ENCODE data around the gene FBXO11. TPM values are rescaled to one million over a fixed set of nuclear protein-coding genes. Genes with fewer than 3 reads are reported as not detected.
A peak's percentile ranks its signal among the peaks of the same experiment; 100 is the strongest.

The FBXO11 gene
- total RNA-seq, 1 experiment from 2014 or later: 104 TPM

GRCh38 chr2:47893771-47894170 lies 12.5 kb downstream of the FBXO11 start:
- H3K4me3 ChIP-seq (ENCODE audit: low read length): peak overlapping the region; percentile 17; the same call in 1 of the 2 replicates
- peak overlapping the region; percentile 95 for H3K27ac ChIP-seq (ENCODE audit: low read length)
- H3K9me3 ChIP-seq (ENCODE audit: low read length): no peaks in the 10 kb centered on the region
- H3K9ac ChIP-seq (ENCODE audit: low read length): peak overlapping the region; percentile 23
- no peak for DNase-seq
- peaks cover 23% of the 10 kb centered on the region for H4K20me1 ChIP-seq (ENCODE audit: insufficient read depth, low read depth, low read length)
- H3K36me3 ChIP-seq (ENCODE audit: insufficient read depth, low read length): peaks cover 18% of the 10 kb centered on the region; the same call in 1 of the 2 replicates
- peak overlapping the region; percentile 75 for H3K4me2 ChIP-seq (ENCODE audit: low read depth, low read length, poor library complexity, severe bottlenecking)
- H2AFZ ChIP-seq (ENCODE audit: low read length): no peak overlapping the region
- H3K27me3 ChIP-seq (ENCODE audit: low read length): no peaks in the 10 kb centered on the region
- H3K4me1 ChIP-seq (ENCODE audit: low read length): peaks cover 95% of the 10 kb centered on the region
- H3K79me2 ChIP-seq (ENCODE audit: low read length): peaks cover 100% of the 10 kb centered on the region
- H3K9me2 ChIP-seq (replicated peaks; ENCODE audit: insufficient read depth, low read length): no peaks in the 10 kb centered on the region

DNA sequence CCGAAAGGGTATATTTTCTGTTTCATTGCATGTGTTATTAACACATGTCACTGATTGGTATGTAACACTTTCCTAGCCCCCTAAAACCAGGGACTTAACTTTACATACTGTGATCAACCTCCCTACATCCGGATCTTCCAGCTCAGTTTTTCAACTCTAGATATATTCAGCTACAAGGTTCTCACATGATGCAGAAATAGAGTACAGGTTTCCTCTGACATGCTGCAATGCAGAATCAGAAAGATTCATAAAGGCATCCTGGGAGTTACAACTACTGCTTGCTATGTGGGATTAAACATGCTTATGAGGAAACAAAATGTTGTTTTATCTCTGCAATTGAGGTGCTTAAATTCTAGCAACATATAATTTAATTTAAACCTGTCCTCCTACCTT lies 14.0 kb downstream of the FBXO11 start:
- Histone ChIP-seq H4K20me1 (ENCODE audit: insufficient read depth, low read depth, low read length) (peaks cover 23% of the 10 kb centered on the region), H3K79me2 (ENCODE audit: low read length) (peaks cover 100% of the 10 kb centered on the region), H3K36me3 (ENCODE audit: insufficient read depth, low read length) (peaks cover 21% of the 10 kb centered on the region; the same call in 1 of the 2 replicates), H3K9me3 (ENCODE audit: low read length) (no peaks in the 10 kb centered on the region), H3K4me3 (ENCODE audit: low read length) (peak overlapping the region; percentile 30), H3K4me1 (ENCODE audit: low read length) (peaks cover 82% of the 10 kb centered on the region), H3K27me3 (ENCODE audit: low read length) (no peaks in the 10 kb centered on the region), H3K27ac (ENCODE audit: low read length) (peak overlapping the region; percentile 95), H3K9me2 (replicated peaks; ENCODE audit: insufficient read depth, low read length) (no peaks in the 10 kb centered on the region), H3K4me2 (ENCODE audit: low read depth, low read length, poor library complexity, severe bottlenecking) (peak overlapping the region; percentile 75), H2AFZ (ENCODE audit: low read length) (no peak overlapping the region), H3K9ac (ENCODE audit: low read length) (peak overlapping the region; percentile 43)
- DNase-seq: no peak

DNA sequence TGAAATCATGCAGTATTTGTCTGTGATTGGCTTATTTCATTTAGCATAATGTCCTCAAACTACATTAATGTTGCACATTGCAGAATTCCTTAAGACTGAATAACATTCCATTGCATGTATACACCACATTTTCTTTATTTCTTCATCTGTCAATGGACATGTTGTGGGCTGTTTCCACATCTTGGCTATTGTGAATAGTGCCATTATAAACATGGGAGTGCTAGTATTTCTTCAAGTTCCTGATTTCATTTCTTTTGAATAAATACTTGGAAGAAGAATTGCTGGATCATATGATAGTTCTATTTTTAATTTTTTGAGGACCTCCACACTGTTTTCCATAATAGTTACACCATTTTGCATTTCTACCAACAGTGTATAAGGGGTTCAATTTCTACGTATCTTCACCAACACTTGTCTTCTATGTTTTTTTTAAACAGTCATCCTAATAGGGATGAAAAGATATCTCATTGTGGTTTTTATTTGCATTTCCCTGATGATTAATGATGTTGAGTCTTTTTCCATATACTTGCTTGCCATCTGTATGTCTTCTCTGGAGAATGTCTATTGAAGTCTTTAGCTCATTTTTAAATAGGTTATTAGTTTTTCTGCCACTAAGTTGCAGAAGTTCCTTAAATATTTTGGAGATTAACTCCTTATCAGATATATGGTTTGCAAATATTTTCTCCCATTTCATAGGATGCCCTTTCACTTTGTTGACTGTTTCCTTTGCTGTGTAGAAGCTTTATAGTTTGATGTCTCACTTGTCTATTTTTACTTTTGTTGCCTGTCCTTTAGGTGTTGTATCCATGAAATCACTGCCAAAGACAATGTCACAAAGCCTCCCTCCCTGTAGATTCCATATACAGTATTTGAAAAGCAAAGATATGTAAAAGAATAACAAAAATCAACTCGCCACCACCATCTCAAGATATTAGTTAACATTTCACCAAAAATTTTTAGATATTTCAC lies 14.6 kb downstream of the FBXO11 start:
- Histone ChIP-seq H3K4me3 (ENCODE audit: low read length) (peak overlapping the region; percentile 30), H3K27ac (ENCODE audit: low read length) (peak overlapping the region; percentile 95), H3K9me2 (replicated peaks; ENCODE audit: insufficient read depth, low read length) (no peaks in the 10 kb centered on the region), H3K9ac (ENCODE audit: low read length) (peak overlapping the region; percentile 43; the same call in 1 of the 2 replicates), H4K20me1 (ENCODE audit: insufficient read depth, low read depth, low read length) (peaks cover 23% of the 10 kb centered on the region), H2AFZ (ENCODE audit: low read length) (no peak overlapping the region), H3K9me3 (ENCODE audit: low read length) (no peaks in the 10 kb centered on the region), H3K4me2 (ENCODE audit: low read depth, low read length, poor library complexity, severe bottlenecking) (peak overlapping the region; percentile 75), H3K79me2 (ENCODE audit: low read length) (peaks cover 100% of the 10 kb centered on the region), H3K4me1 (ENCODE audit: low read length) (peaks cover 75% of the 10 kb centered on the region), H3K27me3 (ENCODE audit: low read length) (no peaks in the 10 kb centered on the region), H3K36me3 (ENCODE audit: insufficient read depth, low read length) (peaks cover 21% of the 10 kb centered on the region; the same call in 1 of the 2 replicates)
- no peak for DNase-seq

DNA sequence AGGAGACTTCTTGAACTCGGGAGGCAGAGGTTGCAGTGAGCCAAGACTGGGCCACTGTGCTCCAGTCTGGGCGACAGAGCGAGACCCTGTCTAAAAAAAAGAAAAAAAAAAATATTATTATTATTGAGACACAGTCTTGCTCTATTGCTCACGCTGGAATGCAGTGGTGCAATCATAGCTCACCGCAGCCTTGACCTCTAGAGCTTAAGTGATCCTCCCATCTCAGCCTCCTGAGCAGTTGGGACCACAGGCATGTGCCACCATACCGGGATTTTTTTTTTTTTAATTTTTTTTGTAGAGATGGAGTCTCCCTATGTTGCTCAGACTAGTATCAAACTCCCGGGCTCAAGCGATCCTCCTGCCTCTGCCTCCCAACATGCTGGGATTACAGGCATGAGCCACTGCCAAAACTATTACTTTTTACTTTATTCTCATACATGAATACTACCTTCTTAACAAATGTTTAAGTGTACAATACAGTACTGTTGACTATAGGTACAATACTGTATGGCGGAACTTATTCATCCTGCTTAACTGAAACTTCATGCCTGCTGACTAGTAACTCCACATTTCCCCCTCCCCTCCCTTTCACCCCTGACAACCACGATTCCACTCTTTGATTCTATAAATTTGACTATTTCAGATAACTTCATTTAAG lies 15.5 kb downstream of the FBXO11 start:
- no peaks in the 10 kb centered on the region for H3K9me3 ChIP-seq (ENCODE audit: low read length)
- no peak overlapping the region for H3K9ac ChIP-seq (ENCODE audit: low read length)
- no peak overlapping the region for H2AFZ ChIP-seq (ENCODE audit: low read length)
- H4K20me1 ChIP-seq (ENCODE audit: insufficient read depth, low read depth, low read length): peaks cover 23% of the 10 kb centered on the region
- peaks cover 21% of the 10 kb centered on the region; the same call in 1 of the 2 replicates for H3K36me3 ChIP-seq (ENCODE audit: insufficient read depth, low read length)
- no peak for DNase-seq
- H3K4me1 ChIP-seq (ENCODE audit: low read length): peaks cover 67% of the 10 kb centered on the region
- peaks cover 100% of the 10 kb centered on the region for H3K79me2 ChIP-seq (ENCODE audit: low read length)
- peak overlapping the region; percentile 75 for H3K4me2 ChIP-seq (ENCODE audit: low read depth, low read length, poor library complexity, severe bottlenecking)
- H3K27me3 ChIP-seq (ENCODE audit: low read length): no peaks in the 10 kb centered on the region
- H3K9me2 ChIP-seq (replicated peaks; ENCODE audit: insufficient read depth, low read length): no peaks in the 10 kb centered on the region
- peak overlapping the region; percentile 95 for H3K27ac ChIP-seq (ENCODE audit: low read length)
- H3K4me3 ChIP-seq (ENCODE audit: low read length): no peak overlapping the region

DNA sequence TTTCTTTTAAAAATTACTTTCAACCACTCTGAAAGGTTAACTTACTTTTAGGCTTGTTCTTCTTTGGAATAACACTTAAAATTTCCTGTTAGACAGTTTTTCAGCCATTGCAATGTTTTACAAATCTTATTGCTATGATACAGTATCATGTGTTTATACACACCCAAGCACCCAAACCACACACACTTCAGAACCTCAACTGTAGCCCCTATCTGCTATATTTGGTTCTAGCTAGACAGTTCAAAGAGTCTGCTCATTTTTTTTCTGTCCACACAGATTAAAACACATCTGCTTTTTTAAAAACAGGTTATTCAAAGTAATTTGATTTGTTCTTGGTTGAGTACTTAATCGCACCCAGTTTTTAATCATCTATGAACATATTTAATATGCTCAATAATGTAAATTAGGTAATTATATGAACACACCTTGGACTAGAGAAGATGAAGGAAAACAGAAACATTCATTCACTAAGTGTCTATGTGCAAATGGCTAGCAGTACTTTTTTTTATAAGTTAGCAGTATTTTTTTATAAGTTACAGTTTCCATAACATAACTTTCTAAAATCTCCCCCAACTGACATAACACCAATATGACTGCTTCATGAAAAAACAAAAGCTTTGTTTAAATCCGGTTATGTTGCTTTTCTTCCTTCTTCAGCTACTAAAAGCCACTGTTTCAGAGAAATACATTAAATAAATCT lies 17.6 kb downstream of the FBXO11 start:
- Histone ChIP-seq H3K4me2 (ENCODE audit: low read depth, low read length, poor library complexity, severe bottlenecking) (no peak overlapping the region), H2AFZ (ENCODE audit: low read length) (no peak overlapping the region), H3K27ac (ENCODE audit: low read length) (peak overlapping the region; percentile 5), H3K27me3 (ENCODE audit: low read length) (no peaks in the 10 kb centered on the region), H3K36me3 (ENCODE audit: insufficient read depth, low read length) (peaks cover 27% of the 10 kb centered on the region; the same call in 1 of the 2 replicates), H3K9ac (ENCODE audit: low read length) (no peak overlapping the region), H3K4me3 (ENCODE audit: low read length) (no peak overlapping the region), H3K9me3 (ENCODE audit: low read length) (no peaks in the 10 kb centered on the region), H3K79me2 (ENCODE audit: low read length) (peaks cover 99% of the 10 kb centered on the region), H3K9me2 (replicated peaks; ENCODE audit: insufficient read depth, low read length) (no peaks in the 10 kb centered on the region), H3K4me1 (ENCODE audit: low read length) (peaks cover 46% of the 10 kb centered on the region), H4K20me1 (ENCODE audit: insufficient read depth, low read depth, low read length) (peaks cover 20% of the 10 kb centered on the region)
- DNase-seq: no peak

DNA sequence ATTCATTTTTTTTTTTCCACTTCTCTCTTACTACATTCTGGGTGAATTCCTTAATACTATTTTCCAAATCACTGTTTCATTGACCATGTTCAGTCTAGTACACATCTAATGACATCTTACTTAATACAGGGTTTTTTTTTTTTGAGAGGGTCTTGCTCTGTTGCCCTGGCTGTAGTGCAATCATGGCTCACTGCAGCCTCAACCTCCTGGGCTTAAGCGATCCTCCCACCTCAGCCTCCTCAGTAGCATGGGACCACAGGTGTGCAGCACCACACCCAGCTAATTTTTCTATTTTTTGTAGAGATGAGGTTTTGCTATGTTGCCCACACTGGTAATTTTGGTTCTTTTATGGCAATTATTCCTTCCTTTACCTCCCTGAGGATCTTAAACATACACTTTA lies 29.4 kb downstream of the FBXO11 start:
- Histone ChIP-seq H3K4me3 (ENCODE audit: low read length) (no peak overlapping the region), H3K27me3 (ENCODE audit: low read length) (no peaks in the 10 kb centered on the region), H3K79me2 (ENCODE audit: low read length) (peaks cover 100% of the 10 kb centered on the region), H3K4me1 (ENCODE audit: low read length) (0 out of 2 replicates have a peak, but pooled peaks cover 5% of the 10 kb centered on the region), H3K9ac (ENCODE audit: low read length) (no peak overlapping the region), H3K9me2 (replicated peaks; ENCODE audit: insufficient read depth, low read length) (no peaks in the 10 kb centered on the region), H3K9me3 (ENCODE audit: low read length) (no peaks in the 10 kb centered on the region), H2AFZ (ENCODE audit: low read length) (no peak overlapping the region), H3K4me2 (ENCODE audit: low read depth, low read length, poor library complexity, severe bottlenecking) (no peak overlapping the region), H3K27ac (ENCODE audit: low read length) (no peak overlapping the region), H4K20me1 (ENCODE audit: insufficient read depth, low read depth, low read length) (peaks cover 4% of the 10 kb centered on the region; the same call in 1 of the 2 replicates), H3K36me3 (ENCODE audit: insufficient read depth, low read length) (peaks cover 10% of the 10 kb centered on the region)
- no peak for DNase-seq

GRCh38 chr2:47872941-47873340 lies 33.4 kb downstream of the FBXO11 start:
- Histone ChIP-seq H3K27me3 (ENCODE audit: low read length) (no peaks in the 10 kb centered on the region), H2AFZ (ENCODE audit: low read length) (no peak overlapping the region), H3K9me2 (replicated peaks; ENCODE audit: insufficient read depth, low read length) (no peaks in the 10 kb centered on the region), H3K79me2 (ENCODE audit: low read length) (peaks cover 100% of the 10 kb centered on the region), H3K36me3 (ENCODE audit: insufficient read depth, low read length) (peaks cover 26% of the 10 kb centered on the region), H3K9ac (ENCODE audit: low read length) (no peak overlapping the region), H4K20me1 (ENCODE audit: insufficient read depth, low read depth, low read length) (peaks cover 8% of the 10 kb centered on the region), H3K27ac (ENCODE audit: low read length) (0 out of 2 replicates have a peak overlapping the region, but pooled peaks have one; percentile 16), H3K4me1 (ENCODE audit: low read length) (peaks cover 27% of the 10 kb centered on the region), H3K4me3 (ENCODE audit: low read length) (no peak overlapping the region), H3K4me2 (ENCODE audit: low read depth, low read length, poor library complexity, severe bottlenecking) (no peak overlapping the region), H3K9me3 (ENCODE audit: low read length) (no peaks in the 10 kb centered on the region)
- DNase-seq: no peak

Measured in Karpas-422 (cell line).